OCI-LY7 (cell line): ENCODE data around the gene AGBL1. TPM values are rescaled to one million over a fixed set of nuclear protein-coding genes. Genes with fewer than 3 reads are reported as not detected.

ENCODE experiments used
- BruUV-seq: library from RNA; stranded (reverse); fragments of 400-500 nt; replicated peaks from 2 replicates; lab custom pipeline; 2021; lab: Mats Ljungman, UMichigan
- CTCF ChIA-PET: fragments of 300-600 bp; sonication (Branson Sonifier 250); formaldehyde crosslinking; loops from one replicate; lab custom pipeline; 2022; ENCODE audit warnings: antibody characterized with exemption; ENCODE audit not compliant: unreplicated experiment; lab: Charles Lee
- POLR2A ChIA-PET: fragments of 300-600 bp; sonication (Branson Sonifier 250); formaldehyde crosslinking; loops from one replicate; lab custom pipeline; 2022; ENCODE audit warnings: antibody characterized with exemption; lab: Charles Lee
- DNase-seq: peaks from one replicate; pipeline ENCODE4 v3.0.0-alpha.2; 2015; ENCODE audit warnings: low spot score
- H2AFZ ChIP-seq: fragments of 200-600 bp; sonication (generic), shearing (Covaris generic); 2 replicates; pipeline ENCODE4 v1.6.1; 2014; ENCODE audit warnings: mild to moderate bottlenecking, antibody characterized with exemption, low read length, moderate library complexity
- H3K27ac ChIP-seq: fragments of 200-600 bp; sonication (generic); 2 replicates; pipeline ENCODE4 v1.5.1; 2014; ENCODE audit warnings: mixed run types, low read depth, mild to moderate bottlenecking, moderate library complexity, low read length, inconsistent platforms; ENCODE audit not compliant: poor library complexity, severe bottlenecking
- H3K36me3 ChIP-seq: fragments of 200-600 bp; sonication (generic); 2 replicates; pipeline ENCODE4 v1.6.1; 2014; ENCODE audit warnings: mild to moderate bottlenecking, antibody characterized with exemption, low read length, moderate library complexity, mixed read lengths; ENCODE audit not compliant: insufficient read depth
- H3K4me1 ChIP-seq: fragments of 200-600 bp; sonication (generic); 2 replicates; pipeline ENCODE4 v1.5.1; 2014; ENCODE audit warnings: mild to moderate bottlenecking, low read length; ENCODE audit not compliant: insufficient read depth, poor library complexity, severe bottlenecking
- H3K4me2 ChIP-seq: fragments of 200-600 bp; sonication (generic); 2 replicates; pipeline ENCODE4 v1.6.1; 2014; ENCODE audit warnings: mild to moderate bottlenecking, low read length
- H3K4me3 ChIP-seq: fragments of 200-600 bp; sonication (generic); 2 replicates; pipeline ENCODE4 v1.5.1; 2014; ENCODE audit warnings: mild to moderate bottlenecking, low read depth, low read length; ENCODE audit not compliant: poor library complexity, severe bottlenecking
- H3K79me2 ChIP-seq: fragments of 200-600 bp; sonication (generic); 2 replicates; pipeline ENCODE4 v1.6.1; 2016; ENCODE audit warnings: low read depth, mild to moderate bottlenecking, low read length, moderate library complexity, mixed read lengths; ENCODE audit not compliant: insufficient read depth
- H3K9me2 ChIP-seq: fragments of 200-600 bp; sonication (generic); 2 replicates; pipeline ENCODE4 v1.6.1; 2016; ENCODE audit warnings: mild to moderate bottlenecking, low read length, mixed read lengths; ENCODE audit not compliant: insufficient read depth
- H3K9me3 ChIP-seq: fragments of 200-600 bp; sonication (generic); 2 replicates; pipeline ENCODE4 v1.6.1; 2014; ENCODE audit warnings: mild to moderate bottlenecking, mixed run types, low read length, mixed read lengths
- H4K20me1 ChIP-seq: fragments of 200-600 bp; sonication (generic); 2 replicates; pipeline ENCODE4 v1.6.1; 2014; ENCODE audit warnings: mild to moderate bottlenecking, antibody characterized with exemption, low read length, moderate library complexity, mixed read lengths; ENCODE audit not compliant: insufficient read depth
- EZH2phosphoT487 ChIP-seq: fragments of 200-600 bp; sonication (generic); IDR thresholded peaks from 2 replicates; pipeline ENCODE4 v1.6.1; 2018; ENCODE audit warnings: low read depth, borderline replicate concordance, mild to moderate bottlenecking, mixed run types, antibody characterized with exemption, low read length, moderate library complexity, mixed read lengths
- intact Hi-C: fragments of 100-400 bp; cut with micrococcal nuclease; formaldehyde crosslinking; loops from one replicate; pipeline ENCODE4 v1.10.0; 2022; ENCODE audit not compliant: unreplicated experiment
- total RNA-seq, 2 experiments: library from RNA; depleted of rRNA in 1 of 2; stranded (reverse); fragments of >200 nt in 1 of 2; shearing (Covaris generic) in 1 of 2; gene quantifications; 2 replicates each; pipeline ENCODE4 v1.2.3, GENCODE V29; 2014 to 2022
- TF ChIP-seq, protein P1 (sequence below): fragments of 200-600 bp; sonication (generic); conservative IDR thresholded peaks from 2 replicates; pipeline ENCODE4 v1.5.1; 2014; ENCODE audit warnings: mild to moderate bottlenecking, antibody characterized with exemption, low read length, moderate library complexity, mixed read lengths

The AGBL1 gene
- total RNA-seq, 2 experiments from 2014 or later, result not detected

DNA sequence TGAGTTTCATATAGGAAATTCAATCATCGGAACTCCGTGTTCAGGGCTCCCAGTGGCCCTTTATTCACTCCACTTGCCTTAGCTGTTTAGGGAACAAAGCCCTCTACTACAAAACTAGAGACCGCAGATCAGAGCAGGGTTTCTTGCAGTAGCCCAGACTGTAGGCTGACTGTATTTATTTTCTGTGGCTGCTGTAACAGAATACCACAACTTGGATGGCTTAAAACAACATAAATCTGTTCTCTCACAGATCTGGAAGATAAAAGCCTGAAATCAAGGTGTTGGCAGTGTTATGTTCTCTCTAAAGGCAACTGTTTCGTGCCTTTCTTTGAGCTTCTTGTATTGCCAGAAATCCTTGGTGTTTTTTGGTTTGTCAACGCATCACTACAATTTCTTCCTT lies 479.0 kb downstream of the AGBL1 start:
- Histone ChIP-seq H3K4me2 (no peak overlapping the region), H3K9me2 (no peaks in the 10 kb centered on the region), H3K27ac (no peak overlapping the region), H2AFZ (no peak overlapping the region), H3K36me3 (no peaks in the 10 kb centered on the region), H3K79me2 (no peaks in the 10 kb centered on the region), H3K4me1 (no peaks in the 10 kb centered on the region), H3K9me3 (no peaks in the 10 kb centered on the region), H3K4me3 (no peak overlapping the region), H4K20me1 (no peaks in the 10 kb centered on the region)
- intact Hi-C loops, result no loop called here
- no peak for DNase-seq
- no TSS peak for BruUV-seq
- POLR2A ChIA-PET, result no interaction called here
- CTCF ChIA-PET, result no interaction called here
- TF ChIP-seq, protein P1, sequence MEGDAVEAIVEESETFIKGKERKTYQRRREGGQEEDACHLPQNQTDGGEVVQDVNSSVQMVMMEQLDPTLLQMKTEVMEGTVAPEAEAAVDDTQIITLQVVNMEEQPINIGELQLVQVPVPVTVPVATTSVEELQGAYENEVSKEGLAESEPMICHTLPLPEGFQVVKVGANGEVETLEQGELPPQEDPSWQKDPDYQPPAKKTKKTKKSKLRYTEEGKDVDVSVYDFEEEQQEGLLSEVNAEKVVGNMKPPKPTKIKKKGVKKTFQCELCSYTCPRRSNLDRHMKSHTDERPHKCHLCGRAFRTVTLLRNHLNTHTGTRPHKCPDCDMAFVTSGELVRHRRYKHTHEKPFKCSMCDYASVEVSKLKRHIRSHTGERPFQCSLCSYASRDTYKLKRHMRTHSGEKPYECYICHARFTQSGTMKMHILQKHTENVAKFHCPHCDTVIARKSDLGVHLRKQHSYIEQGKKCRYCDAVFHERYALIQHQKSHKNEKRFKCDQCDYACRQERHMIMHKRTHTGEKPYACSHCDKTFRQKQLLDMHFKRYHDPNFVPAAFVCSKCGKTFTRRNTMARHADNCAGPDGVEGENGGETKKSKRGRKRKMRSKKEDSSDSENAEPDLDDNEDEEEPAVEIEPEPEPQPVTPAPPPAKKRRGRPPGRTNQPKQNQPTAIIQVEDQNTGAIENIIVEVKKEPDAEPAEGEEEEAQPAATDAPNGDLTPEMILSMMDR, result no peak
- no peak for TF ChIP-seq EZH2phosphoT487

DNA sequence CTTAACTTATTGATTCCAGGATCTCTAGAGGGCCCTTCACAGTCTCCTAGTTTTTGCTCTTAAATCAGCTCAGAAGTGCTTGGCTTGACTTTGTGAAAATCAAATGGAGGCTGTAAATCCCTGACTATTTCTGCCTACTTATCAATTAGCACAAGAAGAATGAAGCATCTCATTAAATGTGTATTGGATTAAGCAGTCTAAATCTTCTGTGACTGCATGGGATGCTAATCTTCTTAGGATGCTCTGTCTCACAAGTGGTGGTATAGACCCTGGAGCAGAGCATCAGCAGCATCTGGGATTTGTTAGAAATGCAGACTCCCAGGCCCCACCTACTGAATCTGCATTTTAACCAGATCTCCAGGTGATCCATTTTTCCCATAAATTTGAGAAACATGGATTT lies 488.7 kb downstream of the AGBL1 start:
- no TSS peak for BruUV-seq

DNA sequence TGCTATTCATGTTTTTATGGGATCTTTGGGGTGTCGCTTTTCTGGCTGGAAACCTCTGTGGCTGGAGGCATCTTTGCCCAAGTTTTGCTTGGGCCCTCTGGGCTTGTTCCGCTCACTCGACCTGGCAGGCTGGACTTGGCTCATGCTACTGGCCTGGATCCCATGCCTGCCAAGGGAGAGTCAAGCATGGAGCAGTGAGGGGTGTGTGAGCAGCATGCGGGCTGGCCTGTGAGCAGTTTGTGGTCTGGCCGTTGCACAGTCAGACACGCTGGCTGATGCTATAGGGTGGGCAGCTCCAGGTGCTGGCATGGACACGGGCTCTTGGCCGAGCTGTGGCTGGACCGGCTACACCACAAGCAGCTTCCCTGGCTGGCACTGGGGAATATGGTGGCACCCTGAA lies 491.1 kb downstream of the AGBL1 start:
- no peaks in the 10 kb centered on the region for H3K4me1 ChIP-seq
- no peak for DNase-seq
- ChIA-PET CTCF (no interaction called here), POLR2A (no interaction called here)
- H3K27ac ChIP-seq, result no peak overlapping the region
- no peak overlapping the region for H3K4me2 ChIP-seq
- no peaks in the 10 kb centered on the region for H3K9me2 ChIP-seq
- H4K20me1 ChIP-seq, result no peaks in the 10 kb centered on the region
- no peak overlapping the region for H2AFZ ChIP-seq
- no peaks in the 10 kb centered on the region for H3K36me3 ChIP-seq
- no peaks in the 10 kb centered on the region for H3K79me2 ChIP-seq
- H3K4me3 ChIP-seq, result no peak overlapping the region
- no peaks in the 10 kb centered on the region for H3K9me3 ChIP-seq
- no peak for TF ChIP-seq EZH2phosphoT487
- TF ChIP-seq, protein P1, result no peak
- intact Hi-C loops, result no loop called here
- BruUV-seq, result no TSS peak

More for the DNA sequence above, 488.7 kb downstream of the AGBL1 start:
- intact Hi-C loops, result no loop called here
- no peak overlapping the region for H2AFZ ChIP-seq
- no peak overlapping the region for H3K4me2 ChIP-seq
- no peak overlapping the region for H3K27ac ChIP-seq
- H3K79me2 ChIP-seq, result no peaks in the 10 kb centered on the region
- no peaks in the 10 kb centered on the region for H4K20me1 ChIP-seq
- ChIA-PET CTCF (no interaction called here), POLR2A (no interaction called here)
- H3K4me3 ChIP-seq, result no peak overlapping the region
- no peaks in the 10 kb centered on the region for H3K4me1 ChIP-seq
- TF ChIP-seq EZH2phosphoT487, result no peak
- TF ChIP-seq, protein P1, result no peak
- no peaks in the 10 kb centered on the region for H3K9me2 ChIP-seq
- DNase-seq, result no peak
- no peaks in the 10 kb centered on the region for H3K9me3 ChIP-seq
- H3K36me3 ChIP-seq, result no peaks in the 10 kb centered on the region
